RCC 7860 (cell line): Measurements from ENCODE around the gene SEPTIN1.

Experiments
- DNase-seq: peaks from one replicate; pipeline ENCODE4 v3.0.0-alpha.2; 2015; ENCODE audit warnings: low spot score
- FAIRE-seq: peaks from 2 replicates; lab custom pipeline; 2012; peaks lifted over from hg19 to GRCh38; lab: Jason Lieb, UNC

Gene SEPTIN1

GRCh38 chr16:30377812-30378235 is 4.5 kb downstream of the SEPTIN1 start:
- FAIRE-seq (no peak), DNase-seq (peak; percentile 62)

GRCh38 chr16:30377050-30377811 is 5.1 kb downstream of the SEPTIN1 start:
- DNase-seq (no peak), FAIRE-seq (no peak)

- no peak for FAIRE-seq
These were observed 5.9 kb downstream of the SEPTIN1 start for GRCh38 chr16:30376461-30376902.

GRCh38 chr16:30375864-30376263 is 6.5 kb downstream of the SEPTIN1 start:
- FAIRE-seq = no peak
- no peak for DNase-seq

More at GRCh38 chr16:30376461-30376902, 5.9 kb downstream of the SEPTIN1 start:
- DNase-seq = no peak

- FAIRE-seq = no peak
- no peak for DNase-seq
These were observed 7.8 kb downstream of the SEPTIN1 start, which contains the start of gene MYL11 for GRCh38 chr16:30374538-30374937. MYL11 (plus strand) TSS chr16:30374802; CDS start chr16:30374858, 56 bp downstream.

GRCh38 chr16:30372725-30373124 is 9.6 kb downstream of the SEPTIN1 start:
- DNase-seq = no peak
- no peak for FAIRE-seq

- no peak for DNase-seq
- no peak for FAIRE-seq
These were observed 10.2 kb downstream of the SEPTIN1 start for GRCh38 chr16:30372038-30372712.

GRCh38 chr16:30371248-30371816 is 11.0 kb downstream of the SEPTIN1 start:
- no peak for DNase-seq
- FAIRE-seq = no peak

- peak; percentile 98 for FAIRE-seq
- DNase-seq = peak; percentile 100
These were observed 11.7 kb downstream of the SEPTIN1 start, which contains the start of gene TBC1D10B for GRCh38 chr16:30370456-30371247. TBC1D10B (minus strand) TSS chr16:30370494; CDS start chr16:30370183, 311 bp downstream.

- no peak for FAIRE-seq
- DNase-seq = no peak
These were observed 12.4 kb downstream of the SEPTIN1 start for GRCh38 chr16:30369938-30370455.

GRCh38 chr16:30369091-30369937 is 13.0 kb downstream of the SEPTIN1 start:
- FAIRE-seq (no peak), DNase-seq (no peak)

GRCh38 chr16:30368792-30369090 is 13.6 kb downstream of the SEPTIN1 start:
- DNase-seq (no peak), FAIRE-seq (no peak)

- FAIRE-seq (no peak), DNase-seq (peak; percentile 48)
These were observed 14.1 kb downstream of the SEPTIN1 start for GRCh38 chr16:30368122-30368791.

- FAIRE-seq = no peak
These were observed 14.9 kb downstream of the SEPTIN1 start for GRCh38 chr16:30367349-30368009.

GRCh38 chr16:30366511-30366910 is 15.8 kb downstream of the SEPTIN1 start:
- no peak for FAIRE-seq
- no peak for DNase-seq

More at GRCh38 chr16:30367349-30368009, 14.9 kb downstream of the SEPTIN1 start:
- DNase-seq = no peak

- DNase-seq (no peak), FAIRE-seq (no peak)
These were observed 17.2 kb downstream of the SEPTIN1 start for GRCh38 chr16:30365200-30365599.

- DNase-seq (no peak), FAIRE-seq (no peak)
These were observed 21.2 kb downstream of the SEPTIN1 start for GRCh38 chr16:30361180-30361579.

GRCh38 chr16:30359871-30360170 is 22.5 kb downstream of the SEPTIN1 start:
- DNase-seq (no peak), FAIRE-seq (no peak)
